ENCODE data around the gene SERPINB10.

DNA sequence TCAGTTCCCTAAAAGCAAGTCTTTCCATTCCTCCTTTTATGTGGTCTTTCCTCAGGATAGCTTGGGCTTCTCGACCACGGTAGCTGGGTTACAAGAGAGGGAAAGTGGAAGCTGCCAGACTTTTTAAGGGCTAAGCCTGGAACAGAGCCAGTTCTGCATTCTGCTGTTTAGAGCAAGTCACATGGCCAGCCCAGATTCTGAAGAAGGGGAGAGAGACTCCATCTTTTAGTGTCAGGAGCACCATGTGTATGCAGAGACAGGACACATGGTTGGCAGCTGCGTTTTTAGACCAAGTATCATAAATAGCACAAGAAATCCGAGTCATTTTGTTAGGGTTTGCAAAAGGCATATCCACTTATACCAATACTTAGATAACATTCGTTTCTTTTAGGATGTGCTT is 46.1 kb downstream of the SERPINB10 start:
- TF ChIP-seq, protein P1, sequence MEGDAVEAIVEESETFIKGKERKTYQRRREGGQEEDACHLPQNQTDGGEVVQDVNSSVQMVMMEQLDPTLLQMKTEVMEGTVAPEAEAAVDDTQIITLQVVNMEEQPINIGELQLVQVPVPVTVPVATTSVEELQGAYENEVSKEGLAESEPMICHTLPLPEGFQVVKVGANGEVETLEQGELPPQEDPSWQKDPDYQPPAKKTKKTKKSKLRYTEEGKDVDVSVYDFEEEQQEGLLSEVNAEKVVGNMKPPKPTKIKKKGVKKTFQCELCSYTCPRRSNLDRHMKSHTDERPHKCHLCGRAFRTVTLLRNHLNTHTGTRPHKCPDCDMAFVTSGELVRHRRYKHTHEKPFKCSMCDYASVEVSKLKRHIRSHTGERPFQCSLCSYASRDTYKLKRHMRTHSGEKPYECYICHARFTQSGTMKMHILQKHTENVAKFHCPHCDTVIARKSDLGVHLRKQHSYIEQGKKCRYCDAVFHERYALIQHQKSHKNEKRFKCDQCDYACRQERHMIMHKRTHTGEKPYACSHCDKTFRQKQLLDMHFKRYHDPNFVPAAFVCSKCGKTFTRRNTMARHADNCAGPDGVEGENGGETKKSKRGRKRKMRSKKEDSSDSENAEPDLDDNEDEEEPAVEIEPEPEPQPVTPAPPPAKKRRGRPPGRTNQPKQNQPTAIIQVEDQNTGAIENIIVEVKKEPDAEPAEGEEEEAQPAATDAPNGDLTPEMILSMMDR (IDR thresholded peaks at IDR 0.05): no peak
- no peak for TF ChIP-seq ZFX (IDR thresholded peaks at IDR 0.05; ENCODE audit: borderline replicate concordance)

Data from 22Rv1 (cell line).